Dedifferentiated amniotic fluid mesenchymal stem cell (primary cell): ENCODE data around the gene FNIP2.
"Not testable (repeated sequence)": the region's sequence is repeated elsewhere in the genome, so short reads cannot be mapped to it uniquely, and the experiment has no call there.

ENCODE experiments used
- DNase-seq: peaks from one replicate; pipeline ENCODE4 v3.0.0-alpha.2; 2016; ENCODE audit errors: extremely low spot score

Gene FNIP2

DNA sequence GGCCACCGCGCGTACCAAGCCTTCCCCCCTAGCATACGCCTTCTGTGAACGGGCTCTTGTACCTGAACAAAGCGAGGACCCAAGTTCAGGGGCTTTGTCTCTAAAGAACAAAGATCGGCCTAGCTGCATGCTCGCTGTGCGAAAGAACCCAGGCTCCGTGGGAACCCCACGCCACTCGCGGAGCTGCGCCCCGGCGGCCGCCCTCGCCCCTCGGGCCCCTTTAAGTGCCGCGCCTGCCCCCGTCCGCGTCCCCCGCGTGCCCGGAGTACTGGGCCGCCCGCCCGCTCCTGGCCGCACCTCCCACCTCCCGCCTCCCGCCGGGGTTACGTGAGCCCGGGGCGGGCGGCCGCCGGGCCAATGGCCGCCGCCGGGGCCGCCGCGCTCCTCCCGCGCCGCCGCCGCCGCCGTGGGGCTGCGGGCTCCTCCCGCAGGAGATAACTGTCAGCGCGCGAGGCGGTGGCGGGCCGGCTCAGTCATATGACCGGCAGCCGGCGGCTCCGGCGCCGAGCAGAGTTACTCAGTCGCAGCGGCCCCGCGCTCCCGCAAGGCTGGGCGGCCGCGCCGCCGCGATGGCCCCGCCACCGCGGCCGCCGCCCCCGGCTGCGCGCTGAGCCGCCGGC lies at the start of gene FNIP2:
Gene FNIP2, plus strand, starts transcription at position 472 of the 620 bp plus-strand sequence. CDS start 187 bp downstream, outside the sequence.
- peak; percentile 57 for DNase-seq

DNA sequence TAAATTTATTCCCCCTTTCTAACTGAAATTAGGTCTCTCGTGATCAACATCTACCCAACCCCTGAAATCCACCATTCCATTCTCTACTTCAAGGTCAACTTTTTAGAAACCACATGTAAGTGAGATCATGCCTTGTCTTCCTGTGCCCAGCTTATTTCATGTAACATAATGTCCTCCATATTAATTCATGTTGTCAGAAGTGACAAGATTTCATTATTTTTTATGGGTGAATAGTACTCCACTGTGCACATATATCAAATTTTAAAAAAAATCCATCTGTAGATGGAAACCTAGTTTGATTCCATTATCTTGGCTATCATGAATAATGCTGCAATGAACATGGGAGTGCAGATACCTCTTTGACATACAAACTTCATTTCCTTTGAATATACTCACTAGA lies 47.1 kb upstream of the FNIP2 start:
- DNase-seq = no peak

- peak; percentile 36 for DNase-seq
These were observed 46.4 kb upstream of the FNIP2 start for GRCh38 chr4:158722291-158722916.

DNA sequence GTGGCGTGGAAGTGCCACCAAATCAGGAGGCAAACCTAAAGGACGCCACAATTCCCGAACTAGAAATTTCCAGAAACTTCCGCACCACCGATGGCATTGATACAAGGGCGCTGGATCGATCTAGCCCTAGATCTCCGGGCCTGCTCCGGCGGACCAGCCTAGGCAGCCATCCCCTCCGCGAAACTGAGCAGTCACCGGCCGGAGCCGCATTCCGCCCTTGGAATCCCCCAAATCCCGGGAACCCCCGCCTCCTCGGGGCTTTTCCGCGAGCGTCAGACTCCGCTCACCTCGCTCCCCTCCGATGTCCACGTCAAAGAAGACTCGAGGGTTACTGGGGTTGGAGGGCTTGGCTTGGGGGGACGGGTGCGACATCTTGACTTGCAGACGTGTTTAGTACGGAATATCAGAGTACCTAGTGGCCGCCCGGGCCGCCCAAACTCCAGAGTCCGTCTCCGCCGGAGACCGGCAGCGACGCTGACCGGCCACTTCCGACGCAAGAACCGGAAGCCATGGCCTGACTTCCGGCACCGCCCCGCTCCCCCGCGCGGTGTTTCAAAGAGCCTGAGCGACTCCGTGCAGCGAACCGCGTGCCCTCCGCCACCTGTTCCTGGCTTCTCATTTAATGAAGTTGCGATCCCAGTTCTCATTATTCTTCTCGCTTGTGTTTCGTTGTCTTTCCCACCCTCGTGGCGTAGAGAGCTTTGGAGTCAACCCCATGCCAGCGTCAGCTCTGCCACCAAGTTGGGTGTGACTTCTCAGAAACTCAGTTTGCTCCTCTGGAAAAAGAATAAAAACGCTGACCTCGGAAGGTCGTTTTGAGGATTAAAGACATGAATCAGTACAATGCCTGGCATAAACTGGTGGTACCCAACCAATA lies 45.7 kb upstream of the FNIP2 start, which contains the start of gene PPID:
Gene PPID, minus strand, starts transcription at position 480 of the 877 bp plus-strand sequence. Its CDS starts 108 bp downstream, at position 372.
- peak; percentile 69 for DNase-seq

DNA sequence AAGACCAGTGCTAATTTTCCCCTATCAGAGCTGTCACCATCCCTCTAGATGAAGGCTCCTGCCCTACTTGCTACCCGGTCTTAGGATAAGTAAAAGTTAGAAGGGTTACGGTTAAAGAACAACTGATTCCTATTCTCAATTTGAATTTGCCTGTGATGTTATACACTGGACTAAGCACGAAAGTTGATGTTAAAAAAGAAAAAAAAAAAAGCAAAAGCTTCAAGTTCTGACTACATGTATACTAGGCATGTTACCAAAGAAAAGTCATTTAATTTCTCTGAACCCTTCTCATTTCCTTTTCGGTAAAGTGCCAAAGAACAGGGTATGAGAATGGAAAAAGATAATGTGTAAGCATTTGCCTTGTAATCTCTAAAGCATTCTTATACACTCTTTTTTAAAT lies 44.2 kb upstream of the FNIP2 start:
- DNase-seq = no peak

GRCh38 chr4:158726633-158727032 lies 42.2 kb upstream of the FNIP2 start:
- no peak for DNase-seq

- no peak for DNase-seq
These were observed 40.6 kb upstream of the FNIP2 start for GRCh38 chr4:158728236-158728635.

- peak; percentile 70 for DNase-seq
These were observed 38.9 kb upstream of the FNIP2 start for GRCh38 chr4:158729716-158730559.

DNA sequence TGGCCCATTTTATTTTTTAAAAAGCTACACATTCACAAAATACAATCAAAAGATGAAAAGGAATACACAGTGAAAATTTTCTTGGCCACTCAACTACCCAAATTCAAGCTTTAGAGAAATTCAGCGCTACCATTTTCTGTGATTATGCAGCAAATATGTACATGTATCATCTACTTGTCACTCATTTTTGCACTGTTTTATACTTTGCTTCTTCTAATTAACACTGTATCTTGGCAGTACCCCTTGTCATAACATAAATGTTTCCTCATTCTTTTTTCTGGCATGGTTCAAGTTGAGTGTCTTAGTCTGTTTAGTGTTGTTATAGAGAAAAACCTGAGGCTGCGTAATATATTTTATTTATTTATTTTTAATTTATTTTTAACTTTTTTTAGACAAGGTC lies 30.0 kb upstream of the FNIP2 start:
- DNase-seq = no peak

GRCh38 chr4:158739600-158739999 lies 29.2 kb upstream of the FNIP2 start:
- DNase-seq = no peak

DNA sequence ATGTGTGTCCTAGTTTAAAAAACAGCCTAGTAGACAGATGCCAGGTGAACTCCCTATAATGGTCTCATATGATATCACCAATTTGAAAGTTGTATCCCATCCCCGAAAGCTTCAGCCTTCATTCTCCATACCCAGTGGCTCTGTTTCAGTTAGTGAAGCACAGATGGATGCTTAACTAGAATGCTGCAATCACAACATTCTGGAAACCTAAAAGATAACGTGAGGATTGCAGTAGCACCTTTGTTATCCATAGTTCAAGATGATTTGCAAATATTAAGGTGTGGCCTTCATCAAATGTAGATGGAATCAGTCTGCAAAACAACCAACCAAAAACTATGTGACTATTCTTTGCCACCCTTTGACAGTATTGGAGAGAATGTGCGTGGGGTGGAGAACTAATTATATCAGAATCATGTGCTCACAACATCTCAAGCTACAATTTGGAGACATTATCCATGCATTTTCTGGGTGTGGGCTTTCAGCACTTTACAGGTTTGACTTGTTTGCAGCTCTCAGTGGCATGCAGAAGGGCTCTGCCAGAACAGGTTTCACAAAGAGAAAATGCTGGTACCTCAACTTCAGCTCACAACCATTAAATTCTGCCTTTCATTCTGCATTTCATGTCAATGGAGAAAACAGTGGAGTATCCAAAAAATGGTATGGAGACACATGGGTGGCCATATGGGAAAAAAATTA lies 27.4 kb upstream of the FNIP2 start:
- no peak for DNase-seq

- DNase-seq = not testable (repeated sequence)
These were observed 22.3 kb upstream of the FNIP2 start for GRCh38 chr4:158746537-158746936.

- peak; percentile 69 for DNase-seq
These were observed 18.4 kb upstream of the FNIP2 start for GRCh38 chr4:158750379-158750778.

GRCh38 chr4:158754385-158755180 lies 14.2 kb upstream of the FNIP2 start:
- peak; percentile 49 for DNase-seq

- DNase-seq = not testable (repeated sequence)
These were observed 13.0 kb upstream of the FNIP2 start for GRCh38 chr4:158755819-158756218.

GRCh38 chr4:158756588-158756987 lies 12.2 kb upstream of the FNIP2 start:
- no peak for DNase-seq

DNA sequence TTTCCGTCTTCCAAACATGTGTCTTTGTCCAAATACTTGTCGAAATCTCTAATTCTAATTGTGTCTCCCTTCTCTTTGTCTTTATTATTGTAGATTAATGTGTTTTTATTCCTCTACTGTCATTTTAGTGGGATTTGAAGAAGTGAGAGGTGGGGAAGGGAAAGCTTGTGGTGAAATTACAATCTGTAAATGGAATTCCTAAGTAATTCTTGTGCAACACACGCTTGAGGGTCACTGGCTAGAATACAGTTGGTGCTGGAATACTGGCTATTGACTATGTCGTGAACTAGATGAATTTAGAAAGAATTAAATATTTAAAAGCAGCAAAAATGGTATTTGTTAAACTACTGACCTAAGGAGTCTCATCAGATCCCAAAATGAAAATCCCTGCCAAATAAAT lies 10.7 kb upstream of the FNIP2 start:
- DNase-seq = no peak

- no peak for DNase-seq
These were observed 10.1 kb upstream of the FNIP2 start for GRCh38 chr4:158758703-158759102.

GRCh38 chr4:158759539-158759938 lies 9.3 kb upstream of the FNIP2 start:
- DNase-seq = not testable (repeated sequence)

- DNase-seq = no peak
These were observed 8.0 kb upstream of the FNIP2 start for GRCh38 chr4:158760866-158761265.
